ENCODE data around the gene MAG. TPM values are rescaled to one million over a fixed set of nuclear protein-coding genes. Genes with fewer than 3 reads are reported as not detected.

The MAG gene
- total RNA-seq, 4 donors from 2014 or later: 0.65 to 2.4 (median 1.2) TPM; not detected in 1

GRCh38 chr19:35261356-35262100 is 30.4 kb upstream of the MAG start:
- Histone ChIP-seq H3K4me1 (peaks cover 17 to 34% (median 23%) of the 10 kb centered on the region in 4 donors), H3K36me3 (peaks cover 0 to 4% (median 0%) of the 10 kb centered on the region in 4 donors), H3K9me3 (no peaks in the 10 kb centered on the region), H3K4me3 (no peak overlapping the region), H3K27me3 (peaks cover 0 to 14% (median 0%) of the 10 kb centered on the region in 4 donors), H3K27ac (replicated peaks in 1 of 4) (no peak overlapping the region)
- WGBS: 63% methylated on average over 9 of the region's 12 CpGs
- no peak for TF ChIP-seq POLR2A (IDR thresholded peaks at IDR 0.05; ENCODE audit: low read depth)
- no peak for TF ChIP-seq POLR2AphosphoS5 (IDR thresholded peaks at IDR 0.05)
- TF ChIP-seq EP300 (IDR thresholded peaks at IDR 0.05): no peak
- TF ChIP-seq, protein P1, sequence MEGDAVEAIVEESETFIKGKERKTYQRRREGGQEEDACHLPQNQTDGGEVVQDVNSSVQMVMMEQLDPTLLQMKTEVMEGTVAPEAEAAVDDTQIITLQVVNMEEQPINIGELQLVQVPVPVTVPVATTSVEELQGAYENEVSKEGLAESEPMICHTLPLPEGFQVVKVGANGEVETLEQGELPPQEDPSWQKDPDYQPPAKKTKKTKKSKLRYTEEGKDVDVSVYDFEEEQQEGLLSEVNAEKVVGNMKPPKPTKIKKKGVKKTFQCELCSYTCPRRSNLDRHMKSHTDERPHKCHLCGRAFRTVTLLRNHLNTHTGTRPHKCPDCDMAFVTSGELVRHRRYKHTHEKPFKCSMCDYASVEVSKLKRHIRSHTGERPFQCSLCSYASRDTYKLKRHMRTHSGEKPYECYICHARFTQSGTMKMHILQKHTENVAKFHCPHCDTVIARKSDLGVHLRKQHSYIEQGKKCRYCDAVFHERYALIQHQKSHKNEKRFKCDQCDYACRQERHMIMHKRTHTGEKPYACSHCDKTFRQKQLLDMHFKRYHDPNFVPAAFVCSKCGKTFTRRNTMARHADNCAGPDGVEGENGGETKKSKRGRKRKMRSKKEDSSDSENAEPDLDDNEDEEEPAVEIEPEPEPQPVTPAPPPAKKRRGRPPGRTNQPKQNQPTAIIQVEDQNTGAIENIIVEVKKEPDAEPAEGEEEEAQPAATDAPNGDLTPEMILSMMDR (IDR thresholded peaks at IDR 0.05): no peak
- DNase-seq (ENCODE audit: extremely low spot score): no peak
- intact Hi-C loops (cut with DNase I): no loop called here

GRCh38 chr19:35262101-35262761 is 29.7 kb upstream of the MAG start:
- DNase-seq (ENCODE audit: extremely low spot score): no peak
- Histone ChIP-seq H3K27me3 (peaks cover 0 to 9% (median 0%) of the 10 kb centered on the region in 4 donors), H3K4me1 (peaks cover 22 to 41% (median 30%) of the 10 kb centered on the region in 4 donors), H3K27ac (replicated peaks in 1 of 4) (no peak overlapping the region), H3K4me3 (no peak overlapping the region), H3K9me3 (no peaks in the 10 kb centered on the region), H3K36me3 (peaks cover 0 to 4% (median 0%) of the 10 kb centered on the region in 4 donors)
- 76% methylated on average over 11 of the region's 17 CpGs for WGBS
- intact Hi-C loops (cut with DNase I): no loop called here
- no peak for TF ChIP-seq EP300 (IDR thresholded peaks at IDR 0.05)
- TF ChIP-seq POLR2A (IDR thresholded peaks at IDR 0.05; ENCODE audit: low read depth): no peak
- no peak for TF ChIP-seq POLR2AphosphoS5 (IDR thresholded peaks at IDR 0.05)
- TF ChIP-seq, protein P1 (IDR thresholded peaks at IDR 0.05): no peak

- Histone ChIP-seq H3K27ac (replicated peaks in 1 of 4) (no peak overlapping the region), H3K9me3 (no peaks in the 10 kb centered on the region), H3K4me3 (no peak overlapping the region), H3K36me3 (peaks cover 0 to 4% (median 0%) of the 10 kb centered on the region in 4 donors), H3K27me3 (no peaks in the 10 kb centered on the region), H3K4me1 (peaks cover 22 to 40% (median 31%) of the 10 kb centered on the region in 4 donors)
- no peak for DNase-seq (ENCODE audit: extremely low spot score)
- intact Hi-C loops (cut with DNase I): loop anchor here (5.0 kb wide), 1 partner anchor 122 kb away; the partner anchor contains the start of gene FXYD7
- TF ChIP-seq, protein P1 (IDR thresholded peaks at IDR 0.05): no peak
- TF ChIP-seq EP300 (IDR thresholded peaks at IDR 0.05): no peak
- no peak for TF ChIP-seq POLR2AphosphoS5 (IDR thresholded peaks at IDR 0.05)
- no peak for TF ChIP-seq POLR2A (IDR thresholded peaks at IDR 0.05; ENCODE audit: low read depth)
- WGBS: 60% methylated on average over 7 of the region's 7 CpGs
Measured at GRCh38 chr19:35264268-35265125, 27.5 kb upstream of the MAG start.

DNA sequence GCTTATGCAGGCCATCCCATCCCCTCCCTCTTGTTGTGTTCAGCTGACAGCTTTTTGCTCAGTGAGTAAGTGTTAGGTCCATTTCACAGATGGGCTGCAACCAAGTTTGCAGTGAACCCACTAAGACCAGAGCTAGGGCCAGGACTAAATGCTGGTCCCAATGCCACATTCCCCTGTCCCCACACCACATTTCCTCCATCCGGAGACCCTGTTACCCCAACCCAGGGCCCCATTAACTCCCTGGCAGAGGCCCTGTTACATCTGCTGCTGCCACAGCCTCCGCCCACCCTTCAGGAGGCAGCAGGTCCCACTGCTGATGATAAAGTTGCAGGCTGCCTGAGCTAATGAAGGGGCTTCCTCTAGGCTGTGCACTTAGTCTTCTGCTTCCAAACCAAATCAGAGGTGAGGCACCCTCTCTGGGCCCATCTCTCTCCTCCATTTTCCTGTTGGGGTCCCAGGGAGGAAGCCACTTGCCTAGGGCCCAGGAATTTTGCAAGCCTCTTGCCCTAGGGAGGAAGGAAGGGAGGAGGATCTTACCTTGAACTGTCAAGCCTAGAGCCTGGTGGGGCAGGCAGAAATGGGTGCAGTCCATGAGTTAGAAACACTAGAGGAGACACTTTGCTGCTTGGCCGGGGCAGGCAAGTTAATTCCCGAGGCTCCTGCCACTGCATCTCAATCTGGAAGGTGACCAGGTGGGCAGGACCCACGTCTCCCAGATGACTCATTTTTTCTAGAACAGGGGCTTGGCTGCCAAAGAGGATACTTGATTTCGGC is 26.6 kb upstream of the MAG start:
- no peak overlapping the region for H3K4me3 ChIP-seq
- WGBS: 46% methylated on average over 5 of the region's 6 CpGs
- no peak for DNase-seq (ENCODE audit: extremely low spot score)
- H3K27me3 ChIP-seq: no peaks in the 10 kb centered on the region
- H3K27ac ChIP-seq (replicated peaks in 1 of 4): peak overlapping the region in 1 of 4 donors; percentile 96
- intact Hi-C loops (cut with DNase I): loop anchor here (5.0 kb wide), 1 partner anchor 123 kb away; the partner anchor contains the start of gene FXYD7
- H3K36me3 ChIP-seq: peaks cover under 1 to 9% (median 3%) of the 10 kb centered on the region in 4 donors
- TF ChIP-seq, protein P1 (IDR thresholded peaks at IDR 0.05): no peak
- TF ChIP-seq EP300 (IDR thresholded peaks at IDR 0.05): no peak
- TF ChIP-seq POLR2A (IDR thresholded peaks at IDR 0.05; ENCODE audit: low read depth): no peak
- no peak for TF ChIP-seq POLR2AphosphoS5 (IDR thresholded peaks at IDR 0.05)
- no peaks in the 10 kb centered on the region for H3K9me3 ChIP-seq
- H3K4me1 ChIP-seq: peaks cover 29 to 48% (median 39%) of the 10 kb centered on the region in 4 donors

Data from esophagus muscularis mucosa (tissue), 4 donors.